ENCODE measurements around the gene ABHD17C. TPM values are rescaled to one million over a fixed set of nuclear protein-coding genes. Genes with fewer than 3 reads are reported as not detected.

Gene ABHD17C
- total RNA-seq, 1 experiment from 2014 or later = 10.3 TPM

DNA sequence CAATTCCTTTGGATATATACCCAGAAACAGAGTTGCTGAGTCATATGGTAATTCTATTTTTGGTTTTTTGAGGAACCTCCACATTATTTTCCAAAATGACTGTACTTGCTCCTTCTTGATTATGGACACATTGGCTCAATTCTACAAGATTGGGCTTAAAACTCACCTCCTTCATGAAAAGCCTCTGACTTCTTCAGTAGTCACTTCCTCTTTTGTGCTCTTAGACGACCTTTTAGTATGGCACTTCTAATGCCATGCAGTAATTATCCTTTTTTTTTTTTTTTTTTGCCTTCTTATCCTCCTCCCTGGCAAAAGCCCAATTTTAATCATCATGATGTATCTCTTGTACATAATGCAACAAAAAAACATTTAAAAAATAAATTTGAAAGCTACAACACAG is 33.0 kb upstream of the ABHD17C start:
- Histone ChIP-seq H3K27ac (ENCODE audit: low read length) (no peak overlapping the region), H3K9ac (ENCODE audit: low read length) (no peak overlapping the region), H3K4me2 (ENCODE audit: low read length) (no peak overlapping the region), H3K4me3 (ENCODE audit: low read length) (no peak overlapping the region), H4K20me1 (ENCODE audit: low read length) (no peaks in the 10 kb centered on the region), H2AFZ (ENCODE audit: low read length) (no peak overlapping the region), H3K27me3 (ENCODE audit: low read length) (no peaks in the 10 kb centered on the region), H3K79me2 (ENCODE audit: low read length) (no peaks in the 10 kb centered on the region), H3F3A (ENCODE audit: low read length, unreplicated experiment) (no peaks in the 10 kb centered on the region), H3K9me2 (replicated peaks; ENCODE audit: low read length) (no peaks in the 10 kb centered on the region), H3K9me3 (ENCODE audit: low read length) (no peaks in the 10 kb centered on the region), H3K36me3 (ENCODE audit: low read depth, low read length) (no peaks in the 10 kb centered on the region), H3K4me1 (ENCODE audit: insufficient read depth, low read length) (peaks cover 18% of the 10 kb centered on the region)
- ChIA-PET CTCF (no interaction called here), POLR2A (ENCODE audit: unreplicated experiment) (no interaction called here)
- DNase-seq (no peak), ATAC-seq (no peak)
- intact Hi-C loops (cut with micrococcal nuclease) = loop anchor here (5.0 kb wide), 1 partner anchor 35 kb away; the partner anchor contains the start of gene ABHD17C
- TF ChIP-seq EZH2 (IDR thresholded peaks at IDR 0.05; ENCODE audit: low read length, unreplicated experiment) (no peak), EZH2phosphoT487 (IDR thresholded peaks at IDR 0.05; ENCODE audit: borderline replicate concordance, low read length) (no peak)
- TF ChIP-seq, protein P1, sequence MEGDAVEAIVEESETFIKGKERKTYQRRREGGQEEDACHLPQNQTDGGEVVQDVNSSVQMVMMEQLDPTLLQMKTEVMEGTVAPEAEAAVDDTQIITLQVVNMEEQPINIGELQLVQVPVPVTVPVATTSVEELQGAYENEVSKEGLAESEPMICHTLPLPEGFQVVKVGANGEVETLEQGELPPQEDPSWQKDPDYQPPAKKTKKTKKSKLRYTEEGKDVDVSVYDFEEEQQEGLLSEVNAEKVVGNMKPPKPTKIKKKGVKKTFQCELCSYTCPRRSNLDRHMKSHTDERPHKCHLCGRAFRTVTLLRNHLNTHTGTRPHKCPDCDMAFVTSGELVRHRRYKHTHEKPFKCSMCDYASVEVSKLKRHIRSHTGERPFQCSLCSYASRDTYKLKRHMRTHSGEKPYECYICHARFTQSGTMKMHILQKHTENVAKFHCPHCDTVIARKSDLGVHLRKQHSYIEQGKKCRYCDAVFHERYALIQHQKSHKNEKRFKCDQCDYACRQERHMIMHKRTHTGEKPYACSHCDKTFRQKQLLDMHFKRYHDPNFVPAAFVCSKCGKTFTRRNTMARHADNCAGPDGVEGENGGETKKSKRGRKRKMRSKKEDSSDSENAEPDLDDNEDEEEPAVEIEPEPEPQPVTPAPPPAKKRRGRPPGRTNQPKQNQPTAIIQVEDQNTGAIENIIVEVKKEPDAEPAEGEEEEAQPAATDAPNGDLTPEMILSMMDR (conservative IDR thresholded peaks at IDR 0.05; ENCODE audit: low read depth, low read length) = no peak
- no TSS peak for BruUV-seq (replicated peaks)

DNA sequence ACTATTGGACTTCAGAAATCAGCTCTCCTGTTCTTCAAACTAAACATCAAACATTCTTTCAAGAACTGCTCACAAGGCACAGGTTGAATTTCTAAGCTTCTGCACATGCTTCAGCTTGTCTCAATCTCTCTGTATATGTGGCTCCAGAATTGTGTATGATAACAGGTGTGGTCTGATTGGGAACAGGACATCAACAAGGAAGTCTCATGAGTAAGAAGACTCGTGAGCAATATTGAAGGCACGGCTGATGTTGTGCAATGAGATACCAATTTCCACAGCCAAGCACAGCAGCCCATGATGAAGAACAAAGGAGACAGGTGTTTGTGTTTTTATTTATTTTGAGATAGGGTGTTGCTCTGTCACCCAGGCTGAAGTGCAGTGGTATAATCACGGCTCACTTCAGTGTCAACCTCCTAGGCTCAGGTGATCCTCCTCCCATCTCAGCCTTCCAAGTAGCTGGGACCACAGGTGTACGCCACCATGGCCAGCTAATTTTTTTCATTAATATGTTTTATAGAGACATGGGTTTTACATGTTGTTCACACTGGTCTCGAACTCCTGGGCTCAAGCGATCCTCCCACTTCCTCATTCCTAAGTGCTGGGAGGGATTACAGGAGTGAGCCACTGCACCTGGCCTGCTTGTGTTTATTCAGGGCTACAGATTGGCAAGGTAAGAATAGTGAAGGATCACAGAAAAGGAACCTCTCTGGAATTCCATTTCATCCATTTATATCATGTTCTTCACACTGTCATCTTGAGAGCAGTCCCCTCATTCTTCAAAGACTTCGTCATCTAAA is 32.2 kb upstream of the ABHD17C start:
- no peak overlapping the region for H3K27ac ChIP-seq (ENCODE audit: low read length)
- H3F3A ChIP-seq (ENCODE audit: low read length, unreplicated experiment) = no peaks in the 10 kb centered on the region
- CTCF ChIA-PET = no interaction called here
- no peak overlapping the region for H2AFZ ChIP-seq (ENCODE audit: low read length)
- H3K4me1 ChIP-seq (ENCODE audit: insufficient read depth, low read length) = peaks cover 18% of the 10 kb centered on the region
- POLR2A ChIA-PET (ENCODE audit: unreplicated experiment) = no interaction called here
- no peak overlapping the region for H3K9ac ChIP-seq (ENCODE audit: low read length)
- H3K9me2 ChIP-seq (replicated peaks; ENCODE audit: low read length) = no peaks in the 10 kb centered on the region
- H3K4me3 ChIP-seq (ENCODE audit: low read length) = no peak overlapping the region
- no peaks in the 10 kb centered on the region for H3K79me2 ChIP-seq (ENCODE audit: low read length)
- no peak for DNase-seq
- intact Hi-C loops (cut with micrococcal nuclease) = loop anchor here (5.0 kb wide), 1 partner anchor 34 kb away; the partner anchor contains the start of gene ABHD17C
- ATAC-seq = no peak
- BruUV-seq (replicated peaks) = no TSS peak
- no peak overlapping the region for H3K4me2 ChIP-seq (ENCODE audit: low read length)
- no peak for TF ChIP-seq EZH2 (IDR thresholded peaks at IDR 0.05; ENCODE audit: low read length, unreplicated experiment)
- TF ChIP-seq EZH2phosphoT487 (IDR thresholded peaks at IDR 0.05; ENCODE audit: borderline replicate concordance, low read length) = no peak
- TF ChIP-seq, protein P1 (conservative IDR thresholded peaks at IDR 0.05; ENCODE audit: low read depth, low read length) = no peak
- H3K9me3 ChIP-seq (ENCODE audit: low read length) = no peaks in the 10 kb centered on the region
- H4K20me1 ChIP-seq (ENCODE audit: low read length) = no peaks in the 10 kb centered on the region
- no peaks in the 10 kb centered on the region for H3K36me3 ChIP-seq (ENCODE audit: low read depth, low read length)
- H3K27me3 ChIP-seq (ENCODE audit: low read length) = no peaks in the 10 kb centered on the region

DNA sequence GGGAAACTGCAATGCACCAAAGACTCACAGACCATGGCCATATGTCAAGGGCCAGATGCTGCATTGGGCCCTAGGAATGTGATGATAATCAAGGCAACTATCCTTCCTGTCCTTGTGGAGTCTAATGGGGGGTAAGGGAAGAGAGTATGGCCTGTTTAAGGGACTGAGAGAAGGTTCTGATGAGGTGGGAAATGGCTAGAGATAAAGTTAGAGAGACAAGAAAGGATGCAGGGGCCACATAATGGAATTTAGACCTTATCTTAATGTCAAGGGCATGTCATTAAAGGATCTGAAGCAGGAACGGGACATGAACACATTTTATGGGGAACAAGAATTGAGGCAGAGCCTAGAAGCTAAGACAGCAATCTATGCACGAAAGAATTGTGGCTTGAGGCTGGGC is 30.0 kb upstream of the ABHD17C start:
- H3K27me3 ChIP-seq (ENCODE audit: low read length) = no peaks in the 10 kb centered on the region
- ChIA-PET POLR2A (ENCODE audit: unreplicated experiment) (no interaction called here), CTCF (no interaction called here)
- no peak overlapping the region for H3K4me3 ChIP-seq (ENCODE audit: low read length)
- H3K4me2 ChIP-seq (ENCODE audit: low read length) = no peak overlapping the region
- H3K9ac ChIP-seq (ENCODE audit: low read length) = no peak overlapping the region
- no TSS peak for BruUV-seq (replicated peaks)
- no peaks in the 10 kb centered on the region for H4K20me1 ChIP-seq (ENCODE audit: low read length)
- H3F3A ChIP-seq (ENCODE audit: low read length, unreplicated experiment) = no peaks in the 10 kb centered on the region
- no peak overlapping the region for H3K27ac ChIP-seq (ENCODE audit: low read length)
- no peaks in the 10 kb centered on the region for H3K36me3 ChIP-seq (ENCODE audit: low read depth, low read length)
- no peaks in the 10 kb centered on the region for H3K9me2 ChIP-seq (replicated peaks; ENCODE audit: low read length)
- DNase-seq (no peak), ATAC-seq (no peak)
- H3K4me1 ChIP-seq (ENCODE audit: insufficient read depth, low read length) = peaks cover 22% of the 10 kb centered on the region
- no peaks in the 10 kb centered on the region for H3K9me3 ChIP-seq (ENCODE audit: low read length)
- H3K79me2 ChIP-seq (ENCODE audit: low read length) = no peaks in the 10 kb centered on the region
- TF ChIP-seq, protein P1 (conservative IDR thresholded peaks at IDR 0.05; ENCODE audit: low read depth, low read length) = no peak
- TF ChIP-seq EZH2phosphoT487 (IDR thresholded peaks at IDR 0.05; ENCODE audit: borderline replicate concordance, low read length) (no peak), EZH2 (IDR thresholded peaks at IDR 0.05; ENCODE audit: low read length, unreplicated experiment) (no peak)
- H2AFZ ChIP-seq (ENCODE audit: low read length) = no peak overlapping the region
- intact Hi-C loops (cut with micrococcal nuclease) = no loop called here

Measured in PC-3 (cell line).